Ammon's horn (tissue), 1 donor: Measurements from ENCODE around the gene FERMT3.
"Not testable (repeated sequence)": the region's sequence is repeated elsewhere in the genome, so short reads cannot be mapped to it uniquely, and the experiment has no call there.

Experiments
- DNase-seq: peaks from one replicate; pipeline ENCODE4 v3.0.0-alpha.2; 2016; ENCODE audit warnings: low spot score

Gene FERMT3

DNA sequence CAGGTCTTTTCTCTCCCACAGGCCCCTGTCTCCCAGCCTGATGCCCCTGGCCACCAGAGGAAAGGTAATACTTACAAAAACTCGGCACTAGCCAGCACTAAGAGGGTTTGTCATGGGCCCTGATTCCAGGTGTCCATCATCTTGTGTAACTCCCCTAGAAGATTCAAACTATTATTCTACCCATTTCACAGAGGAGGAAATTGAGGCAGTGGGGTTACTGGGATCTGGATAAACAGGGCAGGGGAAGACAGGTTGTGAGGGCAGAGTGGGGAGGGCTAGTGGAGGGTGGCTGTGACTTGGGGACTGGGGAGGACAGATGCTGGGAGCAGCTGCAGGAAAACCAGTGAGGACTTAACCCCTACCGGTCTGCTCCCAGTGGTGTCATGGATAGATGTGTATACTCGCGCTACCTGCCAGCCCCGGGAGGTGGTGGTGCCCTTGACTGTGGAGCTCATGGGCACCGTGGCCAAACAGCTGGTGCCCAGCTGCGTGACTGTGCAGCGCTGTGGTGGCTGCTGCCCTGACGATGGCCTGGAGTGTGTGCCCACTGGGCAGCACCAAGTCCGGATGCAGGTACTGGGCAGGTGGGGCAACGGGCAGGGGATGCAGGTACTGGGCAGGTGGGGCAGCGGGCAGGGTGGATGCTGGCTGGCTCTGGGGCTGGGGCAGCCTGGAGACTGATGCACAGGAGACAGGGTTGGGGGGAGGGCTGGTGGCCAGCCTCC lies 29.1 kb downstream of the FERMT3 start:
- no peak for DNase-seq

DNA sequence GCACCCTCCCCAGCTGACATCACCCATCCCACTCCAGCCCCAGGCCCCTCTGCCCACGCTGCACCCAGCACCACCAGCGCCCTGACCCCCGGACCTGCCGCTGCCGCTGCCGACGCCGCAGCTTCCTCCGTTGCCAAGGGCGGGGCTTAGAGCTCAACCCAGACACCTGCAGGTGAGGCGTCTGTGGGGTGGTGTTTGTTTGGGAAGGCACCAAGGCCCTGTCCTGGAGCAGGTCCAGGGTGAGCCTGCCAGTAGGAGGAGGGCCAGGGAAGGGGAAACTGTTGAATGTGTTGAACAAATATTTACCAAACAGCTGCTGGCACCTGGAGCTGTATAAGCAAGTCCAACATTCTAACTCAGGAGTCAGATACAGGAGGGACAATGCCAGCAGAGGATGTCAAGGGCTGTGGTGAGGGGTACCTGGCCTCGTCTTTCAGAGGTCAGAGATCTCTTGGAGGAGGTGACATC lies 31.0 kb downstream of the FERMT3 start:
- DNase-seq = no peak

DNA sequence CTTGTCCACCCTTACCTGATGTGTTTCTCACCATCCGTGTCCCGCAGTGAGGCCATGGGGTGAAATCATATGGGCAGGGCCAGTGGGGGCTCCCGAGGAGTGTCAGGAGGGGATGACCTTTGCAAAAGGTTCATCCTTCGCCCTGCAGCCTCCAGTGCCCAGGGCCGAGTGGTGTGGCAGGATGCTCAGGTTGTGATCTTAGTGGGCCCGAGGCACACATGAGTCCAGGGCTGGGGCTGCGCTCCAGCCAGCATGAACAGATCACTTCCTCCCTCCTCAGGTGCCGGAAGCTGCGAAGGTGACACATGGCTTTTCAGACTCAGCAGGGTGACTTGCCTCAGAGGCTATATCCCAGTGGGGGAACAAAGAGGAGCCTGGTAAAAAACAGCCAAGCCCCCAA lies 31.6 kb downstream of the FERMT3 start:
- DNase-seq = no peak

GRCh38 chr11:64238999-64239398 lies 32.5 kb downstream of the FERMT3 start:
- peak; percentile 42 for DNase-seq

DNA sequence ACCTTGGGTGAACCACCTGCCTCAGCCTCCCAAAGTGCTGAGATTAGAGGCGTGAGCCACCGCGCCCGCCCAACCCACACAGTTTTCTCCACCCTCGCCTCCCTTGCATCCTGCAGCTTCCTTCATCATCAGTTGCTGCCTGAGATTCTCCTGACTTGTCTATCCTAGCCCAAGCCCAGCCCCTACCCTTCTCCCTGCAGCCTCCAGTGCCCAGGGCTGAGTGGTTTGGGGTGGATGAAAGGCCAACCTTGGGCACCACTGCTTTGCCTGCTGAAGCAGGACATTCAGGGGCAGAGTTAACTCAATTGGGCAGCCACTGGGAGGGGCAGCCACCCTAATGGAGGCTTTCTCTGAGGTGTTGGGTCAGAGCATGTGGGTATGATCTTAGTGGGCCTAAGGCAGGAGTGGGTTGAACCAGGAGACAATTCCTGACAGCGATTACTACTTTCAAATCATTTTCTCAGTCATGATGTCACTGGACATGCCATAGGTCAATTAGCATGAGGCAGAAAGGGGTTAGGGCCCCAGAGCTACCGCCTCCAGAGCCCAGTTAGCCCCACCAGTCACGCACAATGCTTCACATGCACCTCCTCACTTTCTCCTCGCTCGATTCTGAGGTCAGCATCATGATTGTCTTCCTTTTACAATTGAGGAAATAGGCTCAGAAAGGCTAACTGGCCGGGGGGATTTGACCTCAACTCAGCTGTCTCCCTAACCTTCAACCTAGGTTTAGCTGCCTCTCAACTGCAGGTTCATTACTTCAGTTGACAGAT lies 33.3 kb downstream of the FERMT3 start:
- DNase-seq = peak; percentile 71

DNA sequence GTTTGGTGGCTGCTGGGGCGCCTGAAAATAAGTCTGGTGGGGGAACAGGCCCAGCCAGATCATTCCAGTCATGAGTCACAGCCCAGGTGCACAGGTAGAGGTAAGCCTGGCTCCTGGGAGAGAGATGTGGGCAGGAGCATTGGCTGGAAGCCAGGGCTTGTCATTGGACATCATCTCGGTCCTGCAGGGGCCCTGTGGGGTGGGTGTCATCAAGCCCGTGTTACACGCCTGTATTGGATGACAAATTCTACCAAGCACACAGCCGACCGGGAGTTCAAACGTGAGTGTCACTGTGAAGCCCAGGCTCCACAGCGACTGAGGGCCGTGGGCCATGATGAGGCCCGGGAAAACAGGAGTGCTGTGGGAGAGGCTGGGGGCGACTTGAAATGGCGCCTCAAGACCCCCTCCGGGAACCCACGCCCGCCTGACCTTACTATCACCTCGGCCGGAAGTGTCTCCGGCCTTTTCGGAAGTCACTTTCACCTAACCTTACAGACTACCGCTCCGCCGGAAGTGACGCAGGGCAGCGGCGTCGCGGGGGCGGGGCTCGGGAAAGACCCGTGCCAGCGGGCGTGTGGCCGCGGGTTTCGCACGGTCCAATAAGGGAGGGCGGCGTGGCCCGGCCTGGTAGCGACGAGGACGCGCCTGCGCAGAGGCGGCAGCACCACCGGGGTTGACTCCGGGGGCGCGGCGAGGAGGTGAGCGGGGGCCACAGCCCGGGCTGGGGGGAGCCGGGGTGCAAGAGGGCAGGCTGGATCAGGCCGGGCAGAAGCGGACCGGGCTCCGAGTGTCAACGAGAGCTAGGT lies 34.1 kb downstream of the FERMT3 start, which contains the start of gene FKBP2:
FKBP2 (plus strand) TSS at position 661 of the 806 bp plus-strand sequence. CDS start 1,293 bp downstream, outside the sequence.
- DNase-seq = peak; percentile 97

GRCh38 chr11:64241241-64241490 lies 34.6 kb downstream of the FERMT3 start:
- DNase-seq = peak; percentile 100

- DNase-seq = no peak
These were observed 35.2 kb downstream of the FERMT3 start for GRCh38 chr11:64241491-64242374.

DNA sequence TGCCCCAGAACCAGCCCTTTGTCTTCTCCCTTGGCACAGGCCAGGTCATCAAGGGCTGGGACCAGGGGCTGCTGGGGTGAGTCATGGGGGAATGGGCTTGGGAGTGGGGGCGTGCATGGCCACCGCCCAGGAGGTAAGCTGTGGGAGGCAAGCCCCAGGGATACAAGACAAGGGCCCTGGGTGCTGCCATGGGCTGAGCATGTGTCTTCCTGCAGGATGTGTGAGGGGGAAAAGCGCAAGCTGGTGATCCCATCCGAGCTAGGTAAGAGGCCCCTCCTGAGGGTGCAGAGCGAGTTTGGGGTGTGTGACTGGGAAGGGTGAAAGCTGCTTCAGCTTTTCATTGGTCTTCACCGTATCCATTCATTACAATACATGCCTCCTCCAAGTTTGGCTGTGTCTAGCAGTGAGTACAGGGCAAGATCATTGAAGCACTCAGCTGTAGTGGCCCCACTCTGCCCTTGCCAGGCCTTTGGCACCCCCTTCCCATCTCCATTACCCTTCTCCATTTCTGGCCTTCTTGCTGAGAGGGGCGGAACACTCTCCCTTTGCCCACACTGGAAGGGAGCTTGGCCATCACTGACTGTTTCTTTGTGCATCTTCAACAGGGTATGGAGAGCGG lies 36.8 kb downstream of the FERMT3 start:
- DNase-seq = no peak

DNA sequence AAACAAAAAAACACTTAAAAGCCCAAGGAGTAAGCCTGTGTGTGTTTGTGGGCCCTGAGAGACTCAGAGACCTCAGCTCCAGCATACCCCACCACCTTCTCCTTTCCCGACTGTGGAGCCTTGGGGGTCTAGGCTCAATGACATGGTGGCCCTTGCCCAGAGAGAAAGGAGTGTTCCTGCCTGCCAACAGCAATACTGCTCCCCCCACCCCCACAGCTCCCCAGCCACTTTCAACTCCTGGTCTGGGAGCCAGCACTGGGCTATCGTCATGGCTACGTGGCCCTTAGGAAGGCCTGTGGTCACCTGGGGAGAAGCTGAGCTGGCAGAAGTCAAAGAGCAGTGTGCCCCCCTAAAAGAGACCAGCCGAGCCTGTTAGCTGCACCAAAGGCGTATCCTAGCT lies 37.6 kb downstream of the FERMT3 start:
- DNase-seq = no peak

- DNase-seq = no peak
These were observed 38.4 kb downstream of the FERMT3 start for GRCh38 chr11:64244966-64245365.

DNA sequence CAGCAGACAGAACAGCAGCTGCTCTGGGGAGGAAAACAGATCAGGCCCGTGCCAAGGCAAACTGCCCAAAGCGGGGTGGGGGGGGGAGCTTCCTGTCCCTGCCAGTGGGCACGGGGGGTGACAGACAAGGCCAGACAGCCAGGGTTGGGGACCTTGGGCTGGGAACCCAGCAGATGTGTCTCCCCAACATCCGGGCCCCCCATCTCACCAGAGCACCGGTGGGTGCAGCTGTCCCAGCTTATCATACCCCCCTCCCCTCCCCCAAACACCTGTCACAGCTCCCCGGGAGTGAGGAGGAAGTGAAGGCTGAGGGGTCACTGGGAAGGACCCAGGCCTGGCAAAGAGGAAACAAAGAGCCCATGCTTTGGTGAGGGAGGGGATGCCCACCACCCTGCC lies 38.9 kb downstream of the FERMT3 start:
- no peak for DNase-seq

DNA sequence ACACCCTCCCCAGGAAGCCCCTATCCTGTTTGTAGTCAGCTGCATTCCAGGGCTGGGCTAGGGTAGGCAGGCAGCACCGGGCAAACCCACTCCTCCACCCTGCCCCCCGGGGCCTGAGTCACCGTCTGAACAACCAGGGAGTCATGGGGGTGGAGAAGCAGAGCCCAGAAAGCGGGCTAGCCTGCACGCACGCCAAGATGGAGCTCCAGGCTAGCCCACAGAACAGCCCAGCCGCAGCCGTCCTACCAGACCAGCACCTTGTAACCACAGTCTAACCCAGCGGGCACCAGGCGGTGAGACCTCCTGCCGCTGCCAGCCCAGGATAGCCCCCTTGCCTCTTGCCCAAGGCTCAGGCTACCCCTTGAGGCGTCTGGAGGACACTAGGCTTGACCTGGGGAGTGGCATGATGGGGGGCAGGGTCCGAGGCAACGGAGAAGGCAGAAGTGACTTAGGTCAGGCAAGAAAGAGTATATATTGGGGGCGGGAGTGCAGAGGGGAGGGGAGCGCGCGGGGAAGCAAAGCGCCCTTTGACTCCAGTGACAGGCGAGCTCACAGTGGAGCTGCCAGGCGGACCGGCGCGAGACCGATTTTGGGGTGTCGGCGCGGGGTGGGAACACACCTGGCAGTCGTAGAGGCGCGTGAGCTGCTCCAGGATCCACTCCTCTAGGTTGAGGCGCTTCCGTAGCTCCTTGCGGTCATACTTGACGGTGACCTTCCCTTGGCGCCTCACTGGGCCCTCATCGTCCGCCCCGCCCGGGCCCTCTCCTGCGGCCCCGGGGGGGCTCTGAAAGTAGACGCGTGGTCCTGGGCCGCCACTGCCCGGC lies 39.5 kb downstream of the FERMT3 start:
- DNase-seq = no peak

GRCh38 chr11:64246621-64246870 lies 40.0 kb downstream of the FERMT3 start:
- not testable (repeated sequence) for DNase-seq

- DNase-seq = peak; percentile 88
These were observed 40.6 kb downstream of the FERMT3 start, which contains the start of gene PPP1R14B for GRCh38 chr11:64246871-64247728. Gene PPP1R14B (minus strand): TSS chr11:64246943. CDS start chr11:64246673, 270 bp downstream.

- no peak for DNase-seq
These were observed 41.4 kb downstream of the FERMT3 start for GRCh38 chr11:64247729-64248531.

DNA sequence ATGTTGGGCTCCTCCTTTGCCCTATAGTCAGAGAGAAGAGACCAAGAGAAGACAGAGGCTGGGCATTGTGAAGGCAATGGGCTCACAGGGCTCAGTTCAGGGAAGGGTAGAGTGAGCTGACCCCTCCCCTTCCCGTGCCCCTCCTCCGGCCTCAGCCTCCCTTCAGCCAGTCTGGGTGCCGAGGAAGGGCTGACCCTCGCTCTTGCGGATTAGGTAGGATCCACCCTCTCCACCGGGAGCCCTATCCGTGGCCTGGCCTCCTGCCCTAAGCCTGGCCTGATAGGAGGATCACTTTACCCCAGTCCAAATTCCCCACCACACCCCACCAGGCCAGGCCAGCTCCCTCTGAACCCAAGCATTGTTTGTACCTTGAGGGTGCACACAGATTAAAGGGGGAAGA lies 42.1 kb downstream of the FERMT3 start:
- no peak for DNase-seq

- no peak for DNase-seq
These were observed 42.5 kb downstream of the FERMT3 start for GRCh38 chr11:64249038-64249437.
